Posterior vena cava (tissue), 2 donors: ENCODE results near the gene RNF152. TPM values are rescaled to one million over a fixed set of nuclear protein-coding genes. Genes with fewer than 3 reads are reported as not detected.

Experiments used
- DNase-seq: peaks from one replicate; pipeline ENCODE4 v3.0.0-alpha.2; 2020; ENCODE audit warnings: low spot score
- intact Hi-C, 2 donors: fragments of 100-400 bp; cut with DNase I; formaldehyde crosslinking; loops; one replicate each; pipeline versions ENCODE4 v1.14.1 to v1.14.2; 2022 to 2023
- total RNA-seq, 2 donors: library from RNA; stranded (reverse); fragmentation: NEBNext Ultra II Directional; extraction: Animal tissue kit (Norgen Biotek cat#: 25700); gene quantifications; one replicate each; pipeline ENCODE4 v1.2.1, GENCODE V29; 2021
- donor health status: DM: yes; HTN: yes; CAD: no.
- donor health status: DM: yes; HTN: yes; CAD: no.

The RNF152 gene
- total RNA-seq, 2 donors from 2014 or later = 13.5 to 17.3 TPM

GRCh38 chr18:61860302-61860701, 32.5 kb downstream of the RNF152 start:
- intact Hi-C loops = no loop called here
- no peak for DNase-seq

DNA sequence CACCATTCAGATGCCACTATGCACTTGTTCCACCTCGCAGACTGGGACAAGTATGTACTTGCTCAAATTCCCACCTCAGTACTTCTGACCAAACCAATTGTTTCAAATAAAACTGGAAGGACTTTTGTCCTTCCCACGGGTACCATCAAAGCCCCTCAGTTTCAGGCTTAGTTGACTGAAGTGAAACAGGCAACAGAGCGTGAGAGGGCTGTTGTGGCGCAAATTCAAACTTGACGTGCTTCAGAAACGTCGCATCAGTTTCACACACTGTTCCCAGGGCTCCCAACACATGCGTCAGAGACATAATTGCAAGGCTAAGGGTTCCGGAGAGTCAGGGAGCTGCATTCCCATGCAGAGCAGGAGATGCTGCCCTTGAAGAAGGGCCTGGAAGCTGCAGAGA, 33.7 kb downstream of the RNF152 start:
- no peak for DNase-seq
- intact Hi-C loops = no loop called here

DNA sequence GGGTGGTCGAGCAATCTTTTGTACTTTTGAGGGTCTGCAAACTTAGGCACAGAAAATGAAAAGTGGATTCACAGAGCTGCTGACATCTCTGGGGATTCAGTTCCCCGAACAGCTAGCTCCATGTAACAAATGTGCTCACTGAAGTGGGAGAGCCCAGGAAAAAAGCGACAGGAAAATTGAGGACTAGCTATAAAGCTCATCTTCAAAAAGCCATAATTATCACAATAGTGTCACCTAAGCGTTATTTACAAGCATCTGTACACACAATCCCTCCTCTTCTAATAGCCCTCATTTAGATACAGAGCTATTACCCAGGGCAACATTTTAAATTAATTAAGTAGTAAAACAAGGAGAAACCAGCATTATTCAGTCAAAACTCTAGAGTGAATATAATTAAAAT, 36.1 kb downstream of the RNF152 start:
- intact Hi-C loops = no loop called here
- DNase-seq = no peak

- intact Hi-C loops = no loop called here
Observed at GRCh38 chr18:61855449-61856378, 37.1 kb downstream of the RNF152 start.

GRCh38 chr18:61854578-61855448, 38.0 kb downstream of the RNF152 start:
- intact Hi-C loops = no loop called here

More at GRCh38 chr18:61855449-61856378, 37.1 kb downstream of the RNF152 start:
- no peak for DNase-seq

DNA sequence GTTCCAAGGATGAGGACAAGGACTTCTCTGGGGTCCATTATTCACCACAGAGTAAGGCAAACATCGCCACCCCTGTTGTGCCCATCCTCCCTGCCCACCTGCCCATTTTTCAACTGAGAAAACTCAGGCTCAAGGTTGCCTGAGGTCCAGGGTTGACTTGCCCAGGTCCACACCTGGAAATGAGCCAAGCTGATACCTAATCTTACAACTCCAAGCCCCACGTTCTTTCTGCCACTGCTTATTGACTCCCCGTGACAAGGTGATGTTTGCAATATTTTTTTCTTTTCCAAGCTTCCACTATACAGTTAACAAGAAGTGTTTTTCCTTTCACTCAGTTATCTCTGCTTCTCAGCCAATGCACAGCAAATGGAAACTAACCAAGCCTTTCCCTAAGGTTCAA, 39.0 kb downstream of the RNF152 start:
- no peak for DNase-seq
- intact Hi-C loops = no loop called here

More at GRCh38 chr18:61854578-61855448, 38.0 kb downstream of the RNF152 start:
- no peak for DNase-seq

GRCh38 chr18:61852496-61852895, 40.3 kb downstream of the RNF152 start:
- DNase-seq = no peak

DNA sequence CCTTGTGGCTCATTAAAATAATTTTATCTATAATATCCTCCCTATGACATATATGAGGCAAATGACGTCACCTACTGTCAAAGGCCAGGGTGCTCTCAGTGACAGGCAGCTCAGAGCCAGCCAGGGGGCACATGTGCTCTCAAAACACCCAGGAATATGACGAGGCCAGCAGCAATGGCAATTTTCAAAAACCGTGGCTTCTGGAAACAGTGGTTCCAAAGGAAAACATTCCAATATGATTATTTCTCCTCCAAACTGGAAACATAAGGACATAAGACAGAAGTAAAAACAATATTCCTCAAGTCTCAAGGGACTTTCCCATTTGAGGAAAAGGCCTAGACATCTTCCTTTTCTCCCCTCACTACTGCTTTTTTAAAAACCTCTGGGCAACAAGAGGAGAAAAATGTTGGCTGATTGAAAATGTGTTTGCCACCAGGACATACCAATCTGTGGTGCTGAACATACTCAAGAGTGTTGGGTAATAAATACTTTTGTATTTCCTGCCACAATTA, 40.8 kb downstream of the RNF152 start:
- DNase-seq = no peak
- intact Hi-C loops = no loop called here

More at GRCh38 chr18:61852496-61852895, 40.3 kb downstream of the RNF152 start:
- intact Hi-C loops = no loop called here

DNA sequence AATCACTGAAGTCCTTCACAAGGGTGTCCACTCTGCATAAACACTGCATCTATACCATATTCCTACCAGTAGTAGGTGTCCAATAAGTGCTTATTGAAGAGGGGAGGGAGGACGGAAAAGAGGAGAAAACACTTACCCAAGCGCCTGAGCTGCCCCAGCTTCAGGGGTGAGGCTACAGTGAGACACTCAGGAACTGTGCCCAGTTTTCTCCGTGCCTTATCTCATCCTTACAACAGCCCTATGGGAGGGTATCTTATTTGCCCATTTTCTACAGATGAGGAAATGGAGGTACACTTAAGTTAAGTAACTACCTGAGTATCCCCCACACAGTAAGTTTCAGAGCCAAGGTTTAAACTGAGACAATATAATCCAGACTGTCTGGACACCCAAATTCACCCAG, 41.5 kb downstream of the RNF152 start:
- intact Hi-C loops = no loop called here
- no peak for DNase-seq

DNA sequence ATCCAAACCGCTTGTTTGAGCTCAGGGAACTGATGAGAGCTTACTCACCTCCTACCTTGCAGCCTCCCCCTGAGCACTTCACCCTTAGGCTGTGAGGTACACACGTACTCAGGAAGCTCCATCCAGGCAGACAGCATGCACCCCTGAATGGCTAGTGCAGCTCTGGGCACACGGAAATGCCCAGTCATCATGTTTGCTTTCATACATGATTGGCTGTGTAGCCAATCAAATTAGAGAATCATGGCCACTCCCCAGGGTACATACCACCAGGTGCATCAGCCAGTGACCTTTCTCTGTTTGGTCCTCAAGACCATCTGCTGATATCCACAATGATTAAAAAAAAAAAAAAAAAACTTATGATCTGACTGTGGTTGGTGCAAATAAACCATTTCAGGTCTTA, 42.1 kb downstream of the RNF152 start:
- intact Hi-C loops = no loop called here
- DNase-seq = no peak

DNA sequence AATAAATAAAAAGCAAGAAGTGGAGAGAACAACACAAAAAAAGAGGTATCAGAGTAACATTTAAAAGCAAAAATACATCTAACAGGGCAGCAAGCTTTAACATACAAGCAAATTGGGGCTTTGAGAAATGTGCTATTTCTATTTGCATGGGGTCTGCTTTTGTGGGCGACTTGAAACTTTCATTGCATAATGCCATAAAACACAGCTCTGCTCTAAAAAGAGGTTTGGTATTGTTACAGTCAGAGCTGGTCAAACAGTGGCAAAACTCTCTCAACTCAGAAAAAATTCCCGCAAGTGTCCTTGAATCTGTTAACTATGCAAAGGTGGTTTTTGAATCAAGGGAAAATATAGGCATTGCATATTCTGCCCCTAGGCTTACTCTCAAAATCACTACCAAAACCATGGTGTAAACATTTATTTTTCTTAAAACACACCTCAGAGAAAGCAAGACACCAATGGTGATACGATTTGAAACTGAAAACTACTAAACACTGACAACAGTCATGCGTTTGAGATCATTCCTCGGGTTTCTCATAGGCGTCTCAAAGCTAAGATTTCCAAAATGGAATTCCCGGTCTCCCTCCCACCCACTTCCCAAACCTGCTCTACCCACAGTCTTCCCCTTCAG, 45.5 kb downstream of the RNF152 start:
- DNase-seq = no peak
- intact Hi-C loops = no loop called here

- intact Hi-C loops = no loop called here
- DNase-seq = no peak
Observed at GRCh38 chr18:61845197-61845596, 47.6 kb downstream of the RNF152 start.

GRCh38 chr18:61844726-61845125, 48.1 kb downstream of the RNF152 start:
- intact Hi-C loops = no loop called here
- DNase-seq = no peak

GRCh38 chr18:61842146-61842545, 50.7 kb downstream of the RNF152 start:
- DNase-seq = no peak
- intact Hi-C loops = no loop called here

DNA sequence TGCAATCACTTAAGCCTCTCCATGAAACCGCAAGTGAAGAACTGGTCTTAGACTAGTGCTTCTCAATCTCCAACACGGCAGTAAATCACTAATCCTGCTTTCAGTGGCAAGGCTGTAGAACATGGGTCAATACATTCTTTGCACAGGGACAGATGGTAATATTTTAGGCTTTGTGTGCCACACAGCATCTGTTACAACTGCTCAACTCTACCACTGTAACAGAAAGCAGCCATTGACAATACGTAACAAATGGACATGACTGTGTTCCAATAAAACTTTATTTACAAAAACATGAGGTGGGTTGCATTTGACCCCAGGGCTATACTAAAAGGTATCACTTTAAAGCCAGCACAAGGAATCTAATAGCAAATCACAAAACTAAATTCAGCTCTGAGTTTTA, 51.1 kb downstream of the RNF152 start:
- DNase-seq = no peak
- intact Hi-C loops = no loop called here

GRCh38 chr18:61840324-61840723, 52.5 kb downstream of the RNF152 start:
- intact Hi-C loops = no loop called here

DNA sequence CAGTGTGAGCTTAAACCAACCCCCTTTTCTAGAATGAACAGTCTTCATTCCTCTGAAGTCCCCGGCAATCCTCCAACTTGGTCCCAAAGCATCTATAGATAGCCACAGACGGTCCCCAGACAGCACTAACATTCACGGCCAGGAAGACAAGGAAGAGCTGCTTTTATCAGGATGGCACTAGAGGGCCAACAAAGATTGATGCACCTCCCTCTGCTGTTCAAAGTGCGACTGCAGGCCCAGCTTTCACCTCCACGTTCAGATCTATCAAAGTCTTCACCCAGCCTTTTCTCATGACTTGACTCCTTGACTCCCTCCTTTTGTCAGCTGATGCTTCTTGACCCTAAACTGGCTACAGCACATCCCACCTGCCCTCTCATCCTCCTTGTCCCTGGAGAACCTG, 54.3 kb downstream of the RNF152 start:
- no peak for DNase-seq
- intact Hi-C loops = no loop called here

More at GRCh38 chr18:61840324-61840723, 52.5 kb downstream of the RNF152 start:
- DNase-seq = no peak

DNA sequence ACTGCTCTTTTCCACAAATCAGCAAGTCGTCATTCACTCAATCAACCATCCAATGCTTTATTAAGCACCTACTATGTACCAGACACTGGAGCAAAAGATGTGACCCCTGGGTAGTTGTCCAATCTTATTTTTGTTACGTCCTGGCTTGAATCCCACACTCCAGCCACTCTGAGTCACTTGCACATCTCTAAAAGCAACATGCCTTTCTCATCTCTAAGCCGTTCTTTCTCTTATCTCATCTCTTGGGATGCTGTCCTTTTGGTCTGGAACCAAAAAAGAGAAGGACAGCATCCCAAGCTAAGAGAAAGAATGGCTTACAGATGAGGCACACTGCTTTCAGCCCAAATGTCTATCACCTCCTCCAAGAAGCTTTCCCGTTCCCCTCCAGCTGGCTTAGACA, 58.8 kb downstream of the RNF152 start:
- no peak for DNase-seq
- intact Hi-C loops = loop anchor here in 1 of 2 donors (1.0 kb wide), 1 partner anchor 14 kb away; no protein-coding TSS in a partner anchor

DNA sequence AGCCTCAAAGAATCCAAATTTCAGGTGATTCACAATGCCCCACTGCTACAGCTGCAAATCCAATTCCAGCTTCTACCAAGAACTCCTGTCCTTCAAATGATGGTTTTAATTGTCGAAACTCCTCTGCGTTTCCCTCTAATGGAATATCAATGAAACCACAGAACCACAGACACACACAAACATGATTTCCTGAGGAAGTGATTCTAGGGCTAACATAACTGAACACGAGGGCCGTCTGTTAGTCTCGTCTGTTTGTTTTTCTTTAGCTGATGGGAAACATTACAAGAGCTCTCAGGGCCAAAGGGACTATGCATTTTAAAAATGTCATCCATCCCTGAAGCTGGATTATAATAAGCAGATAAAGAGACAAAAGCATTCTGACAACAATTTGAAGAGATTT, 59.4 kb downstream of the RNF152 start:
- intact Hi-C loops = loop anchor here in 1 of 2 donors (1.0 kb wide), 1 partner anchor 13 kb away; no protein-coding TSS in a partner anchor
- DNase-seq = no peak
